Mucosa of descending colon (tissue), 3 donors: ENCODE results near the gene EBF4. TPM values are rescaled to one million over a fixed set of nuclear protein-coding genes. Genes with fewer than 3 reads are reported as not detected.
"Not testable (repeated sequence)": the region's sequence is repeated elsewhere in the genome, so short reads cannot be mapped to it uniquely, and the experiment has no call there.

Source experiments
- ATAC-seq: fragments of 200-7000 bp; cut with Tn5 transposase; one replicate; pipeline ENCODE4 v1.9.1; 2020; ENCODE audit warnings: mild to moderate bottlenecking, moderate library complexity
- DNase-seq, 3 donors: peaks; one replicate each; pipeline ENCODE4 v3.0.0-alpha.2; 2020
- H3K36me3 ChIP-seq: fragments of 200-600 bp; one replicate; pipeline ENCODE4 v1.8.0; 2021; ENCODE audit warnings: low read depth, mild to moderate bottlenecking
- H3K4me1 ChIP-seq: fragments of 200-600 bp; one replicate; pipeline ENCODE4 v1.8.0; 2021; ENCODE audit warnings: low read depth, mild to moderate bottlenecking
- H3K4me3 ChIP-seq: fragments of 200-600 bp; one replicate; pipeline ENCODE4 v1.8.0; 2021; ENCODE audit warnings: mild to moderate bottlenecking
- H3K9me3 ChIP-seq: fragments of 200-600 bp; one replicate; pipeline ENCODE4 v1.8.0; 2021; ENCODE audit warnings: mild to moderate bottlenecking
- CTCF ChIP-seq: fragments of 200-600 bp; IDR thresholded peaks from one replicate; pipeline ENCODE4 v1.8.0; 2022; ENCODE audit warnings: antibody characterized with exemption, mild to moderate bottlenecking
- intact Hi-C, 2 donors: fragments of 100-400 bp; cut with DNase I in 1 of 2; cut with micrococcal nuclease in 1 of 2; formaldehyde crosslinking; loops; one replicate each; pipeline versions ENCODE4 v1.11.0 to v1.11.1; 2022; cut with DNase I, micrococcal nuclease
- microRNA-seq: library from miRNA; unstranded; fragments of <30 nt; microRNA quantifications from one replicate; pipeline ENCODE4, GENCODE V29; 2019
- total RNA-seq, 3 donors: library from RNA; stranded (reverse); fragmentation: NEBNext Ultra II Directional in 2 of 3; extraction: Animal tissue kit (Norgen Biotek cat#: 25700) in 2 of 3; gene quantifications; one replicate each; pipeline versions ENCODE4 v1.2.1 to v1.2.4, GENCODE V29; 2021 to 2023
- donor health status: DM: no; HTN: no; CAD: no; lungs with moderate emphysema.
- donor health status: DM: no; HTN: no; CAD: no.
- donor health status: DM: no; HTN: yes; CAD: no.

Gene EBF4
- total RNA-seq, 3 donors from 2014 or later: 3.6 to 53.3 (median 4.5) TPM

DNA sequence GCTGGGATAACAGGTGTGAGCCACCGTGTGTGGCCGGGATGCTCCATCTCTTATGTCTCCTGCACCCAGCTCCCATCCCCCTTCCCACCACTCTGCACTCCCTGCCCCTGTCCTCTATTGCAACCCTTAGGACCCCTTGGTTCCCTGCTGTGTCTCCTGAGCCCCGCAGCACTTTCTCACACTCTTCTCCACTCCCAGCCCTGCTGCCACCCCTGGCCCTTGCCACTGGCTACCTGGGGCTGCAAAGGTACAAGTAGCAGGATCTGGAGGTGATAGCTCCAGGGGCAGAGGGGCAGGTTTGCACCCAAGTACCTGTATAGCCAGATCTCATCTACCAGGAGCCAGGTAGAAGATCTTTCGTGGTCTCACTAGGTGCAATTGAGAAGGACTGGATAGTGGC lies 114.4 kb downstream of the EBF4 start:
- no peak for ATAC-seq
- no peak for TF ChIP-seq CTCF

GRCh38 chr20:2807929-2808328 lies 115.3 kb downstream of the EBF4 start:
- H3K4me3 ChIP-seq, DNase-seq, intact Hi-C loops, H3K36me3 ChIP-seq, H3K4me1 ChIP-seq, ATAC-seq, H3K9me3 ChIP-seq: not testable (repeated sequence)

More for the DNA sequence above, 114.4 kb downstream of the EBF4 start:
- DNase-seq: no peak
- H3K4me3 ChIP-seq: no peak overlapping the region
- intact Hi-C loops: no loop called here
- H3K9me3 ChIP-seq: no peaks in the 10 kb centered on the region
- no peaks in the 10 kb centered on the region for H3K36me3 ChIP-seq
- H3K4me1 ChIP-seq: peaks cover 7% of the 10 kb centered on the region

GRCh38 chr20:2809690-2810089 lies 117.1 kb downstream of the EBF4 start:
- no peaks in the 10 kb centered on the region for H3K9me3 ChIP-seq
- intact Hi-C loops: no loop called here
- no peak for TF ChIP-seq CTCF
- DNase-seq (no peak), ATAC-seq (no peak)
- no peak overlapping the region for H3K4me3 ChIP-seq
- H3K4me1 ChIP-seq: peaks cover 7% of the 10 kb centered on the region
- H3K36me3 ChIP-seq: no peaks in the 10 kb centered on the region

Small RNA genes lying within 50 kb of the gene (microRNA-seq; reads per million reads assigned to microRNA genes)
- gene MIR1292: 7.0 reads per million, percentile 28 among the genes with 10 or more reads in this experiment

Other genes with a start within 250 kb of the EBF4 start
- gene SNRPB, start 222.0 kb upstream of the EBF4 start, total RNA-seq: 100 to 1,000 TPM in 1 of 3 donors, 10 to 100 TPM in 2; 84.2 to 143 (median 94.6) TPM
- 10 to 100 TPM in 1 of 3 donors, 1 to 10 TPM in 2; 6.9 to 12.1 (median 9.8) TPM for gene ZNF343, start 183.9 kb upstream of the EBF4 start, total RNA-seq
- under 1 TPM in 2 of 3 donors, not detected in 1; 0.09 to 0.41 TPM for gene TMC2, start 156.2 kb upstream of the EBF4 start, total RNA-seq
- 100 to 1,000 TPM in 2 of 3 donors, 10 to 100 TPM in 1; 80.8 to 116 (median 107) TPM for gene NOP56, start 40.1 kb upstream of the EBF4 start, total RNA-seq
- 100 to 1,000 TPM; 112 to 128 (median 123) TPM for gene IDH3B, start 28.6 kb upstream of the EBF4 start, total RNA-seq
- gene CPXM1, start 107.8 kb downstream of the EBF4 start, total RNA-seq: 1 to 10 TPM in 2 of 3 donors, not detected in 1; 1.7 to 7.1 TPM
- not detected for gene C20orf141, start 122.2 kb downstream of the EBF4 start, total RNA-seq
- gene TMEM239, start 123.6 kb downstream of the EBF4 start, total RNA-seq: not detected
- gene PCED1A, start 147.9 kb downstream of the EBF4 start, total RNA-seq: 10 to 100 TPM; 21.1 to 35.0 (median 29.6) TPM
- gene VPS16, start 148.0 kb downstream of the EBF4 start, total RNA-seq: 10 to 100 TPM; 36.9 to 52.0 (median 38.5) TPM
- gene PTPRA, start 180.7 kb downstream of the EBF4 start, total RNA-seq: 10 to 100 TPM; 39.0 to 64.7 (median 59.3) TPM